DND-41 (cell line): ENCODE results near the gene SMTNL1.

Source experiments
- ATAC-seq: fragments of 200-7000 bp; cut with Tn5 transposase; 3 replicates; pipeline ENCODE4 v1.9.1; 2021; ENCODE audit warnings: low read depth; ENCODE audit not compliant: insufficient read depth
- DNase-seq: peaks from one replicate; pipeline ENCODE4 v3.0.0-alpha.2; 2020
- H2AFZ ChIP-seq: 2 replicates; pipeline ENCODE4 v1.6.0; 2012; ENCODE audit warnings: low read depth, low read length
- H3K27ac ChIP-seq: 2 replicates; pipeline ENCODE4 v1.5.1; 2012; ENCODE audit warnings: low read length, inconsistent platforms
- H3K27me3 ChIP-seq: fragments of 200-600 bp; sonication (generic); 2 replicates; pipeline ENCODE4 v1.6.0; 2012; ENCODE audit warnings: low read length, mild to moderate bottlenecking, inconsistent platforms; ENCODE audit not compliant: insufficient read depth, poor library complexity
- H3K36me3 ChIP-seq: 2 replicates; pipeline ENCODE4 v1.5.1; 2012; ENCODE audit warnings: low read length, inconsistent platforms; ENCODE audit not compliant: insufficient read depth
- H3K4me1 ChIP-seq: 2 replicates; pipeline ENCODE4 v1.5.1; 2012; ENCODE audit warnings: mild to moderate bottlenecking, low read length; ENCODE audit not compliant: insufficient read depth
- H3K4me2 ChIP-seq: 2 replicates; pipeline ENCODE4 v1.6.0; 2012; ENCODE audit warnings: mild to moderate bottlenecking, moderate library complexity, low read length, inconsistent platforms; ENCODE audit not compliant: insufficient read depth
- H3K4me3 ChIP-seq, 2 experiments: fragments of 200-600 bp in 1 of 2; shearing (Covaris generic) in 1 of 2; 2 replicates each; pipeline ENCODE4 v1.5.1; 2012 to 2016; ENCODE audit warnings: inconsistent platforms in 2 of 2, low read length in 2 of 2, mild to moderate bottlenecking in 2 of 2, low read depth in 1 of 2, moderate library complexity in 1 of 2
- H3K79me2 ChIP-seq: 2 replicates; pipeline ENCODE4 v1.6.0; 2012; ENCODE audit warnings: low read length, inconsistent platforms; ENCODE audit not compliant: insufficient read depth
- H3K9ac ChIP-seq: 2 replicates; pipeline ENCODE4 v1.6.0; 2012; ENCODE audit warnings: low read depth, mild to moderate bottlenecking, inconsistent platforms, low read length, moderate library complexity
- H3K9me3 ChIP-seq: 2 replicates; pipeline ENCODE4 v1.5.1; 2012; ENCODE audit warnings: low read length, moderate library complexity, mild to moderate bottlenecking, inconsistent platforms; ENCODE audit not compliant: insufficient read depth, severe bottlenecking
- H4K20me1 ChIP-seq: 2 replicates; pipeline ENCODE4 v1.6.0; 2012; ENCODE audit warnings: low read length; ENCODE audit not compliant: insufficient read depth
- EZH2 ChIP-seq: IDR thresholded peaks from 3 replicates; pipeline ENCODE4 v1.6.1; 2012; ENCODE audit warnings: borderline replicate concordance, low read depth, mild to moderate bottlenecking, moderate library complexity, low read length, inconsistent platforms; ENCODE audit not compliant: severe bottlenecking
- TF ChIP-seq, protein P1 (sequence below): IDR thresholded peaks from 2 replicates; pipeline ENCODE4 v1.5.1; 2012; ENCODE audit warnings: borderline replicate concordance, low read length, moderate library complexity, mild to moderate bottlenecking; ENCODE audit not compliant: poor library complexity, severe bottlenecking; ENCODE audit errors: extremely low read depth

The SMTNL1 gene

DNA sequence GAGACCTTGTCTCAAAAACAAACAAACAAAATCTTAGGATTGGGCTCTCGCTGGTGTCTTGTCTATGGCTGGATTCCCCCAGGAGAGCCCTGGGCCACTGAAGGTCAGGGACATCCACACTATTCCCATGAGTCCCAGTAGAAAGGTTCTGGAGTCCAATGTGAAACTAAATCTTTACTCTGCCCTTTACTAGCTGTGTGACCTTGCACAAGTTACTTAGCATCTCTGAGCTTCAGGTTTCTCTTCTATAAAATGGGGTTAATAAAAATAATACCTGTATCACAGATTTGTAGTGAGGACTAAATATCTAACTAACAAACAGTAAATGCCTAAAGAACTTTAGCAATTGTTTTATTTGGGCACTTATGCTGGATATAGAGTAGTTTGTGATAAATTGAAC lies 30.9 kb upstream of the SMTNL1 start:
- H3K9ac ChIP-seq, result no peak overlapping the region
- H3K4me2 ChIP-seq, result no peak overlapping the region
- H3K36me3 ChIP-seq, result no peaks in the 10 kb centered on the region
- no peaks in the 10 kb centered on the region for H3K9me3 ChIP-seq
- no peaks in the 10 kb centered on the region for H3K27me3 ChIP-seq
- DNase-seq, result no peak
- H3K4me1 ChIP-seq, result no peaks in the 10 kb centered on the region
- H3K4me3 ChIP-seq, result no peak overlapping the region
- ATAC-seq, result no peak
- no peak overlapping the region for H3K27ac ChIP-seq
- H2AFZ ChIP-seq, result no peak overlapping the region
- H4K20me1 ChIP-seq, result no peaks in the 10 kb centered on the region
- no peaks in the 10 kb centered on the region for H3K79me2 ChIP-seq
- no peak for TF ChIP-seq EZH2
- TF ChIP-seq, protein P1, sequence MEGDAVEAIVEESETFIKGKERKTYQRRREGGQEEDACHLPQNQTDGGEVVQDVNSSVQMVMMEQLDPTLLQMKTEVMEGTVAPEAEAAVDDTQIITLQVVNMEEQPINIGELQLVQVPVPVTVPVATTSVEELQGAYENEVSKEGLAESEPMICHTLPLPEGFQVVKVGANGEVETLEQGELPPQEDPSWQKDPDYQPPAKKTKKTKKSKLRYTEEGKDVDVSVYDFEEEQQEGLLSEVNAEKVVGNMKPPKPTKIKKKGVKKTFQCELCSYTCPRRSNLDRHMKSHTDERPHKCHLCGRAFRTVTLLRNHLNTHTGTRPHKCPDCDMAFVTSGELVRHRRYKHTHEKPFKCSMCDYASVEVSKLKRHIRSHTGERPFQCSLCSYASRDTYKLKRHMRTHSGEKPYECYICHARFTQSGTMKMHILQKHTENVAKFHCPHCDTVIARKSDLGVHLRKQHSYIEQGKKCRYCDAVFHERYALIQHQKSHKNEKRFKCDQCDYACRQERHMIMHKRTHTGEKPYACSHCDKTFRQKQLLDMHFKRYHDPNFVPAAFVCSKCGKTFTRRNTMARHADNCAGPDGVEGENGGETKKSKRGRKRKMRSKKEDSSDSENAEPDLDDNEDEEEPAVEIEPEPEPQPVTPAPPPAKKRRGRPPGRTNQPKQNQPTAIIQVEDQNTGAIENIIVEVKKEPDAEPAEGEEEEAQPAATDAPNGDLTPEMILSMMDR, result no peak

DNA sequence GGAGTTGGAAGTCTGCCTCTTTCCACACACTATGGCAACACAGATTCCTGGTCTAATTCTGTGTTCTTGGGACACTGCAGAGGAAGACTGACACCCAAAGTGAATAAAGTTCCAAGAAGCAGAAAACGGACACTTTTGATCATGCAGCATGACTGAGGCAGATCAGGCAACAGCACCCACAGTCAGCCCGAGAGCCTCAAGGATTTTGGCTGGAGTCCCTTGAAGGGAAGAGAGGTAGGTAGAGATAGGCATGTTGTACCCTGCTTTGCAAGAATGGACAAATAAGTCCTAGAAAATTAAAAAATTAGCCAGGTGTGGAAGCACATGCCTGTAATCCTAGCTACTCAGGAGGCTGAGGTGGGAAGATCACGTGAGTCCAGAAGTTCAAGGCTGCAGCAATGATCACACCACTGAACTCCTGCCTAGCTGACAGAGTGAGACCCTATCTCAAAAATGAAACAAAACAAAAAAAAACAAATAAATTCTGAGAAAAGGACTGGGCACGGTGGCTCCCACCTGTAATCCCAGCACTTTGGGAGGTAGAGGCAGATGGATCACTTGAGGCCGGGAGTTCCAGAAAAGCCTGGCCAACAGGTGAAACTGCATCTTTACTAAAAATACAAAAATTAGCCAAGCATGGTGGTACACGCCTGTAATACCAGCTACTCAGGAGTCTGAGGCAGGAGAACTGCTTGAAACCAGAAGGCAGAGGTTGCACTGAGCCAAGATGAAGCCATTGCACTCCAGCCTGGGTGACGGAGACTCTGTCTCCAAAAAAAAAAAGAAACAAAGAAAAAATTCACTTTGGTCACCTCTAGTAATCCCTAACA lies 28.8 kb upstream of the SMTNL1 start:
- Histone ChIP-seq H2AFZ (no peak overlapping the region), H3K27ac (no peak overlapping the region), H3K79me2 (no peaks in the 10 kb centered on the region), H3K9me3 (no peaks in the 10 kb centered on the region), H4K20me1 (no peaks in the 10 kb centered on the region), H3K36me3 (no peaks in the 10 kb centered on the region), H3K4me2 (no peak overlapping the region), H3K9ac (no peak overlapping the region), H3K27me3 (no peaks in the 10 kb centered on the region), H3K4me1 (peaks cover 3% of the 10 kb centered on the region; the same call in 1 of the 2 replicates), H3K4me3 (no peak overlapping the region)
- TF ChIP-seq, protein P1, result no peak
- TF ChIP-seq EZH2, result no peak
- no peak for DNase-seq
- ATAC-seq, result no peak

DNA sequence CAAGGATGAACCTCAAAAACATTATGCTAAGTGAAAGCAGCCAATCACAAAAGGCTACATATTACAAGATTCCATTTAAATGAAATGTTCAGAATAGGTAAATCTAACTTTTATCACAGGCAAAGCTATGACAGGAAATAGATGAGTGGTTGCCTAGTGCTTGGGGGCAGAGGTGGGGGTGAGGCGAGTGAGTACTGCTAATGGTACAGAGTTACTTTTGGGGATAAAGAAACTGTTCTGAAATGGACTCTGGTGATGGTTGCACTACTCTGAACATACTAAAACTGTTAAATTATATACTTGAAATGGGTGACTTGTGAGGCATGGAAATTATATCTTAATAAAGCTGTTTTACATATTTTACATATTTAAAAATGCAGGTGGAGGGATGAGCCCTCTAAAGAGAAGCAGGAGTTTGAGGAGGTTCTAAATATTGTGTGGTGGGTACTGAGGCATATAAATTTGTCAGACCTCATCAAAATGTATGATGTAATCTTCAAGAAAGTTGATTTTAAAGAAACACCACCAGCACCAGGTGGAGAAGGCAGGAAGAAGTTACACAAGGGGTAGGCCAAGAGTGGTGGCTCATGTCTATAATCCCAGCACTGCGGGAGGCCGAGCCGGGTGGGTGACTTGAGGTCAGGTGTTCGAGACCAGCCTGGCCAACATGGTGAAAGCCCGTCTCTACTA lies 25.5 kb upstream of the SMTNL1 start:
- Histone ChIP-seq H3K9me3 (no peaks in the 10 kb centered on the region), H3K36me3 (no peaks in the 10 kb centered on the region), H3K4me1 (peaks cover 28% of the 10 kb centered on the region), H3K27me3 (peaks cover 23% of the 10 kb centered on the region), H4K20me1 (no peaks in the 10 kb centered on the region), H2AFZ (no peak overlapping the region), H3K4me2 (no peak overlapping the region), H3K9ac (no peak overlapping the region), H3K4me3 (no peak overlapping the region), H3K79me2 (no peaks in the 10 kb centered on the region), H3K27ac (no peak overlapping the region)
- no peak for ATAC-seq
- no peak for DNase-seq
- TF ChIP-seq, protein P1, result no peak
- TF ChIP-seq EZH2, result no peak
